ENCODE results near the gene TMEM201. TPM values are rescaled to one million over a fixed set of nuclear protein-coding genes. Genes with fewer than 3 reads are reported as not detected.

Gene TMEM201
- total and polyA plus RNA-seq, 8 donors = 0.61 to 7.6 (median 4.7) TPM

DNA sequence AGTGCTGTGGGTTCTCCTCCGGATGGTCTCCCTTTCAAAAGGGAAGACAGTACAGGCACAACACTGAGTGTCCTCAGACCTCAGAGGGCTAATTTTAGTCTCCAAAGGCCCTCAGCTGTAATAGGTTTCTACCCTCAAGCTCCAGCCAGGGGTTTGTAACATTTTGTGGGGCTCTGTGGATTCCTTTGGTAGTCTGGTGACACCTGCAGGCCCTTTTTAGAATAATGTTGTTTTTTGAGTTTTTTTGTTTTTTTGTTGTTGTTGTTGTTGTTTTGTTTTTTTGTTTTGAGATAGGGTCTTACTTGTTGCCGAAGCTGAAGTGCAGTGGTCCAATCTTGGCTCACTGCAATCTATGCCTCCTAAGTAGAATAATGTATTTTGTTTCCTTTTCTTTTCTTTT lies 15.0 kb upstream of the TMEM201 start:
- Histone ChIP-seq H3K27ac (no peak overlapping the region), H3K4me3 (no peak overlapping the region), H3K36me3 (peaks cover 11 to 57% (median 49%) of the 10 kb centered on the region in 4 donors), H3K9me3 (no peaks in the 10 kb centered on the region), H3K27me3 (no peaks in the 10 kb centered on the region), H3K4me1 (no peaks in the 10 kb centered on the region)
- 71 to 80% (median 76%) methylated on average over 1 to 2 of the region's 2 CpGs for WGBS, 5 donors
- TF ChIP-seq POLR2A (IDR thresholded peaks at IDR 0.05) = no peak
- TF ChIP-seq, protein P1, sequence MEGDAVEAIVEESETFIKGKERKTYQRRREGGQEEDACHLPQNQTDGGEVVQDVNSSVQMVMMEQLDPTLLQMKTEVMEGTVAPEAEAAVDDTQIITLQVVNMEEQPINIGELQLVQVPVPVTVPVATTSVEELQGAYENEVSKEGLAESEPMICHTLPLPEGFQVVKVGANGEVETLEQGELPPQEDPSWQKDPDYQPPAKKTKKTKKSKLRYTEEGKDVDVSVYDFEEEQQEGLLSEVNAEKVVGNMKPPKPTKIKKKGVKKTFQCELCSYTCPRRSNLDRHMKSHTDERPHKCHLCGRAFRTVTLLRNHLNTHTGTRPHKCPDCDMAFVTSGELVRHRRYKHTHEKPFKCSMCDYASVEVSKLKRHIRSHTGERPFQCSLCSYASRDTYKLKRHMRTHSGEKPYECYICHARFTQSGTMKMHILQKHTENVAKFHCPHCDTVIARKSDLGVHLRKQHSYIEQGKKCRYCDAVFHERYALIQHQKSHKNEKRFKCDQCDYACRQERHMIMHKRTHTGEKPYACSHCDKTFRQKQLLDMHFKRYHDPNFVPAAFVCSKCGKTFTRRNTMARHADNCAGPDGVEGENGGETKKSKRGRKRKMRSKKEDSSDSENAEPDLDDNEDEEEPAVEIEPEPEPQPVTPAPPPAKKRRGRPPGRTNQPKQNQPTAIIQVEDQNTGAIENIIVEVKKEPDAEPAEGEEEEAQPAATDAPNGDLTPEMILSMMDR (IDR thresholded peaks at IDR 0.05) = peak in 3 of 7 experiments; percentile 13 to 22 (median 22)
- intact Hi-C loops (cut with DNase I; ENCODE audit: low total_unique reads) = loop anchor here (5.0 kb wide), 1 partner anchor 76 kb away; no protein-coding TSS in a partner anchor
- DNase-seq = peak in 1 of 2 donors; percentile 30

DNA sequence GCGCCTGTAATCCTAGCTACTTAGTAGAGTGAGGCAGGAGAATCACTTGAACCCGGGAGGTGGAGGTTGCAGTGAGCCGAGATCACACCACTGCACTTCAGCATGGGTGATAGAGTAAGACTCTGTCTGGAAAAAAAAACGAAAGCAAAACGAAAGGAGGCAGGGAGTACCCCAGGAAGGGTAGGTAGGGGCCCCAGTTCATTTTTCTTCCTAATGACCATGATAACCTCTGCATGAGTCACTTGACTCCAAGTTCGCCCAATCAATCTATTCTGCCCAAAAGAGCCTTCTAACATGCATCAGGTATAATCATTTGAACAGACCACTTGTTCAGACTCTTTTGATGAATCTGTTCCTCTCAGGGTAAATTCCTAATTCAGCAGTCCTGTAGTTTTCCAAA lies 13.2 kb upstream of the TMEM201 start:
- DNase-seq = no peak
- TF ChIP-seq POLR2A (IDR thresholded peaks at IDR 0.05) = no peak
- TF ChIP-seq, protein P1 (IDR thresholded peaks at IDR 0.05) = no peak
- TF ChIP-seq POLR2AphosphoS5 (IDR thresholded peaks at IDR 0.05) = no peak
- TF ChIP-seq EP300 (IDR thresholded peaks at IDR 0.05) = no peak
- intact Hi-C loops (cut with DNase I; ENCODE audit: low total_unique reads) = no loop called here
- no peak overlapping the region for H3K4me3 ChIP-seq
- no peak overlapping the region for H3K27ac ChIP-seq
- no peaks in the 10 kb centered on the region for H3K27me3 ChIP-seq
- no peaks in the 10 kb centered on the region for H3K4me1 ChIP-seq
- H3K36me3 ChIP-seq = peaks cover 14 to 69% (median 65%) of the 10 kb centered on the region in 4 donors
- WGBS, 5 donors = 75 to 84% (median 80%) methylated on average over 6 of the region's 6 CpGs
- no peaks in the 10 kb centered on the region for H3K9me3 ChIP-seq

DNA sequence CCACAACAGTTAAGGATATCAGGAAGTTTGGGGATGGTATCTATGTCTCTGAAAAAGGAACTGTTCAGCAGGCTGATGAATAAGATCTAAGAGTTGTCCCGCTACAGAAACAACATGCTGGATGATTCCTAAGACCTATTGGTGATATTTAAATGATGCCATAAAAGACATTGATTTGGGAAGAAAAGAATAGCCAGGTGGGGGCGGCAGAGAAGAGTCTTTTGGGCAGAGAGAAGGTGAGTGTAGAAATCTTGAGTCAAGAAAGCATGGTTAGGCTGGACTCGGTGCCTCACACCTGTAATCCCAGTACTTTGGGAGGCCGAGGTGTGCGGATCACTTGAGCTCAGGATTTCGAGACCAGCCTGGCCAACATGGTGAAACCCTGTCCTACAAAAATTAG lies 11.8 kb upstream of the TMEM201 start:
- peaks cover 14 to 71% (median 66%) of the 10 kb centered on the region in 4 donors for H3K36me3 ChIP-seq

DNA sequence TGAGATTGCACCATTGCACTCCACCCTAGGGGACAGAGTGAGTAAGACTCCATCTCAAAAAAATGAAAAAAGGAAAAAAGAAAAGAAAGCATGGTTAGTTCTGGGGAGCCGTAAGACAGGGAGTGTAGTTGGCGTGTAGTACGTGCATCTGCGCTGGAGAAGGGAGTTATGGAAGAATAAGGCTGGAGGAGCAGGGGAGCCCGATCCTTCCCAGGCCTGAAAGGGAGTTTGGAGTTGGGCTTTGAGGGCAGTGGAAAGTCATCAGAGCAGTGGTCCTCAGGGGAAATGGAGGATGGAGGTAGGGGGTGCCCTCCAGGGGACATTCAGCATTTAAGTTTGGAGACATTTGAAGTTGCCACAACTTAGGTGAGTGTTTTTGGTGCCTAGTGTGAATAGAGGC lies 11.3 kb upstream of the TMEM201 start:
- no peak for DNase-seq
- H3K4me1 ChIP-seq = no peaks in the 10 kb centered on the region
- TF ChIP-seq POLR2A (IDR thresholded peaks at IDR 0.05) (no peak), EP300 (IDR thresholded peaks at IDR 0.05) (no peak), POLR2AphosphoS5 (IDR thresholded peaks at IDR 0.05) (no peak)
- TF ChIP-seq, protein P1 (IDR thresholded peaks at IDR 0.05) = no peak
- no peak overlapping the region for H3K27ac ChIP-seq
- H3K9me3 ChIP-seq = no peaks in the 10 kb centered on the region
- intact Hi-C loops (cut with DNase I; ENCODE audit: low total_unique reads) = no loop called here
- H3K27me3 ChIP-seq = no peaks in the 10 kb centered on the region
- no peak overlapping the region for H3K4me3 ChIP-seq
- WGBS, 5 donors = 83 to 97% (median 86%) methylated on average over 5 of the region's 5 CpGs
- H3K36me3 ChIP-seq = peaks cover 15 to 71% (median 67%) of the 10 kb centered on the region in 4 donors

More for the DNA sequence above, 11.8 kb upstream of the TMEM201 start:
- H3K4me3 ChIP-seq = no peak overlapping the region
- no peaks in the 10 kb centered on the region for H3K9me3 ChIP-seq
- intact Hi-C loops (cut with DNase I; ENCODE audit: low total_unique reads) = no loop called here
- WGBS, 5 donors = 86 to 90% (median 89%) methylated on average over 6 of the region's 6 CpGs
- no peak for DNase-seq
- H3K27ac ChIP-seq = no peak overlapping the region
- H3K27me3 ChIP-seq = no peaks in the 10 kb centered on the region
- TF ChIP-seq POLR2AphosphoS5 (IDR thresholded peaks at IDR 0.05) (no peak), POLR2A (IDR thresholded peaks at IDR 0.05) (no peak), EP300 (IDR thresholded peaks at IDR 0.05) (no peak)
- TF ChIP-seq, protein P1 (IDR thresholded peaks at IDR 0.05) = no peak
- H3K4me1 ChIP-seq = no peaks in the 10 kb centered on the region
